PC-9 (cell line): ENCODE results near the gene LHX6. TPM values are rescaled to one million over a fixed set of nuclear protein-coding genes. Genes with fewer than 3 reads are reported as not detected.

Experiments
- BruUV-seq: library from RNA; stranded (reverse); fragments of 400-500 nt; replicated peaks from 2 replicates; lab custom pipeline; 2021; lab: Mats Ljungman, UMichigan
- CTCF ChIA-PET: fragments of 300-600 bp; sonication (Branson Sonifier 250); formaldehyde crosslinking; loops from one replicate; lab custom pipeline; 2022; ENCODE audit warnings: antibody characterized with exemption; lab: Charles Lee
- POLR2A ChIA-PET: fragments of 300-600 bp; sonication (Branson Sonifier 250); formaldehyde crosslinking; loops from one replicate; lab custom pipeline; 2022; ENCODE audit warnings: antibody characterized with exemption; ENCODE audit not compliant: unreplicated experiment; lab: Charles Lee
- DNase-seq, 2 experiments: peaks; one replicate each; pipeline versions ENCODE4 v3.0.0 to v3.0.0-alpha.2; 2015 to 2022; ENCODE audit warnings: mixed read lengths in 1 of 2
- H2AFZ ChIP-seq: fragments of 200-600 bp; sonication (generic); 2 replicates; pipeline ENCODE4 v1.8.1; 2017; ENCODE audit warnings: antibody characterized with exemption
- H3F3A ChIP-seq: fragments of 200-600 bp; sonication (generic); 2 replicates; pipeline ENCODE4 v1.8.1; 2017; ENCODE audit warnings: antibody characterized with exemption, mild to moderate bottlenecking, low read depth; ENCODE audit not compliant: insufficient read depth
- H3K27ac ChIP-seq: fragments of 200-600 bp; sonication (generic); 2 replicates; pipeline ENCODE4 v1.6.1; 2016; ENCODE audit warnings: mixed run types
- H3K27me3 ChIP-seq: fragments of 200-600 bp; sonication (generic); 2 replicates; pipeline ENCODE4 v1.6.1; 2016; ENCODE audit warnings: low read depth, mixed run types; ENCODE audit not compliant: insufficient read depth
- H3K36me3 ChIP-seq: fragments of 200-600 bp; sonication (generic); 2 replicates; pipeline ENCODE4 v1.6.1; 2016; ENCODE audit warnings: low read depth, mixed run types
- H3K4me1 ChIP-seq: fragments of 200-600 bp; sonication (generic); replicated peaks from 2 replicates; pipeline ENCODE4 v1.6.1; 2016; ENCODE audit warnings: mixed run types; ENCODE audit not compliant: insufficient read depth
- H3K4me2 ChIP-seq: fragments of 200-600 bp; sonication (generic); 2 replicates; pipeline ENCODE4 v1.6.1; 2017; ENCODE audit warnings: mixed run types
- H3K4me3 ChIP-seq: fragments of 200-600 bp; sonication (generic); 2 replicates; pipeline ENCODE4 v1.6.1; 2016; ENCODE audit warnings: mixed run types
- H3K79me2 ChIP-seq: fragments of 200-600 bp; sonication (generic); 2 replicates; pipeline ENCODE4 v1.6.1; 2017; ENCODE audit warnings: low read depth, mixed run types
- H3K9me2 ChIP-seq: fragments of 200-600 bp; sonication (generic); 2 replicates; pipeline ENCODE4 v1.8.1; 2017; ENCODE audit warnings: mild to moderate bottlenecking; ENCODE audit not compliant: insufficient read depth
- H3K9me3 ChIP-seq: fragments of 200-600 bp; sonication (generic); 2 replicates; pipeline ENCODE4 v1.8.1; 2016; ENCODE audit warnings: low read depth; ENCODE audit not compliant: insufficient read depth
- H4K20me1 ChIP-seq: fragments of 200-600 bp; sonication (generic); 2 replicates; pipeline ENCODE4 v1.8.1; 2017; ENCODE audit not compliant: insufficient read depth
- EZH2 ChIP-seq: fragments of 200-600 bp; sonication (generic); IDR thresholded peaks from 2 replicates; pipeline ENCODE4 v1.8.0; 2017; ENCODE audit warnings: antibody characterized with exemption, low read depth
- intact Hi-C: fragments of 100-400 bp; cut with micrococcal nuclease; formaldehyde crosslinking; loops from one replicate; pipeline ENCODE4 v1.10.0; 2022; ENCODE audit not compliant: unreplicated experiment
- total RNA-seq: library from RNA; stranded (reverse); gene quantifications from 2 replicates; pipeline ENCODE4 v1.2.3, GENCODE V29; 2021
- TF ChIP-seq, protein P1 (sequence below): fragments of 200-600 bp; sonication (generic); conservative IDR thresholded peaks from 2 replicates; pipeline ENCODE4 v1.6.1; 2017; ENCODE audit warnings: mixed run types, antibody characterized with exemption, mild to moderate bottlenecking, moderate library complexity

Gene LHX6
- total RNA-seq, 1 experiment from 2014 or later = not detected

DNA sequence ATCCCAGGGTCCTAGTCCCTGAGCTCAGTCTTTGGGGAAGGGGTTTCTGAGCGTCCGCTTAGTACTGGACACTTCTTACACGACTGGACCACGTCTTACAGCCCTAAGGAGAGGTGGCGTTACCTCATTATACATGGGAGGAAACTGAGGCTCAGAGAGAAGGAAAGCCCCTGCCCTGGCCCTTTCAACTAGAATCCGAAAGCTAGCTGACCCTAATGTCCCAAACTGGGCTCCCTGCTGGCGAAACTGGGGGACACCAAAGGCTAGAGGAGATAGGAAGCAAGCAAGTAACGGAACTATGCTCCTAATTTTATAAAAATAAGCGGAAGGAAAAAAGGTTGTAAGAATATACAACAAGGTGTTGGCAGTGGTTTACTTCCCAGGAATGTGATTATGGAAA, 14.2 kb downstream of the LHX6 start:
- Histone ChIP-seq H3K27ac (no peak overlapping the region), H3K27me3 (peaks cover 15% of the 10 kb centered on the region)
- POLR2A ChIA-PET = no interaction called here

DNA sequence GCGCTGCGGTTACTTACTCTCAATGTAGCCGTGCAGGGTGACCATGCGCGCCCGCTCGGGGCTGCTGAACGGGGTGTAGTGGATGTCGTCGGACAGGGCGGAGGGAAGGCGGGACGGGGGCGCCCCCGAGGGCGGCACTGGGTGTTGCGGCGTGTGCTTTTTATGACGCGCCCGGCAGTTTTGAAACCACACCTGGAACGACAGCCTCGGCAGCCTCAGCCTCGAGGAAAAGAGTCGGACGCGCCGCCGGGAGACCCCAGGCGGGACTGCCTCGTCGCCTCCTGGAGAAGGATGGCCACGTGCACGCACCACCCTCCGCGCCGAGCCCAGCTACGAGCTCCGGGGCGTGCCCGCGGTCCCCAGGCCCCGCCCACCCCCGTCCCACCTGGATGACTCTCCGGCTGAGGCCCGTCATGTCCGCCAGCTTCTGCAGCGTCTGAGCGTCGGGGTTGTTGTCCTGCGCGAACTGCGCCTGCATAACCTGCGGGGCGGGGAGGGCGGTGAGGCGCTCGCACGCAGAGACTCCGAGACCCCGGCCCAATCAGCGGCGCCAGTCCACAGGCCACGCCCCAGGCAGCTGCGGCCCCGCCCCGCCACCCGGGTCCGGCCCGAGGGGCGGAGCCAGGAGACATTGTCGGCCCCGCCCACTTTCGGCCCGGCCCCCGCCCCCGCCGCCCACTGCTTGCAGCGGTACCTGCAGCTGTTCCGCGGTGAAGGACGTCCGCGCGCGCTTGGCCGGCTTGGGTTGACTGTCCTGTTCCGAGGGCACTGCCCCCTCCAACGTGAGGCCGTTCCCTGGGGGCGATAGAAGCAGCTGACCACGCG, 15.0 kb downstream of the LHX6 start:
- peak overlapping the region; percentile 11; the same call in 1 of the 2 replicates for H3K4me3 ChIP-seq
- DNase-seq = peak in 1 of 2 experiments; percentile 53
- no peak overlapping the region for H2AFZ ChIP-seq
- no peak overlapping the region for H3K27ac ChIP-seq
- no peaks in the 10 kb centered on the region for H3K9me3 ChIP-seq
- no peaks in the 10 kb centered on the region for H3K79me2 ChIP-seq
- BruUV-seq = no TSS peak
- no peaks in the 10 kb centered on the region for H3K36me3 ChIP-seq
- H3K9me2 ChIP-seq = no peaks in the 10 kb centered on the region
- peaks cover 7% of the 10 kb centered on the region; the same call in 1 of the 2 replicates for H3F3A ChIP-seq
- H3K4me1 ChIP-seq = no peaks in the 10 kb centered on the region
- H4K20me1 ChIP-seq = no peaks in the 10 kb centered on the region
- TF ChIP-seq, protein P1, sequence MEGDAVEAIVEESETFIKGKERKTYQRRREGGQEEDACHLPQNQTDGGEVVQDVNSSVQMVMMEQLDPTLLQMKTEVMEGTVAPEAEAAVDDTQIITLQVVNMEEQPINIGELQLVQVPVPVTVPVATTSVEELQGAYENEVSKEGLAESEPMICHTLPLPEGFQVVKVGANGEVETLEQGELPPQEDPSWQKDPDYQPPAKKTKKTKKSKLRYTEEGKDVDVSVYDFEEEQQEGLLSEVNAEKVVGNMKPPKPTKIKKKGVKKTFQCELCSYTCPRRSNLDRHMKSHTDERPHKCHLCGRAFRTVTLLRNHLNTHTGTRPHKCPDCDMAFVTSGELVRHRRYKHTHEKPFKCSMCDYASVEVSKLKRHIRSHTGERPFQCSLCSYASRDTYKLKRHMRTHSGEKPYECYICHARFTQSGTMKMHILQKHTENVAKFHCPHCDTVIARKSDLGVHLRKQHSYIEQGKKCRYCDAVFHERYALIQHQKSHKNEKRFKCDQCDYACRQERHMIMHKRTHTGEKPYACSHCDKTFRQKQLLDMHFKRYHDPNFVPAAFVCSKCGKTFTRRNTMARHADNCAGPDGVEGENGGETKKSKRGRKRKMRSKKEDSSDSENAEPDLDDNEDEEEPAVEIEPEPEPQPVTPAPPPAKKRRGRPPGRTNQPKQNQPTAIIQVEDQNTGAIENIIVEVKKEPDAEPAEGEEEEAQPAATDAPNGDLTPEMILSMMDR = no peak
- no peak for TF ChIP-seq EZH2
- POLR2A ChIA-PET = interaction anchor here (0.7 kb wide), 1 partner anchor 81 kb away, joined by 5 read pairs; no protein-coding TSS in a partner anchor
- peaks cover 15% of the 10 kb centered on the region for H3K27me3 ChIP-seq
- intact Hi-C loops = no loop called here
- H3K4me2 ChIP-seq = peak overlapping the region; percentile 38
- CTCF ChIA-PET = interaction anchor here (0.6 kb wide), 1 partner anchor 595 kb away, joined by 3 read pairs; no protein-coding TSS in a partner anchor

More for the DNA sequence above, 14.2 kb downstream of the LHX6 start:
- H3K9me2 ChIP-seq = no peaks in the 10 kb centered on the region
- no peak overlapping the region for H3K4me3 ChIP-seq
- TF ChIP-seq, protein P1 = no peak
- no peak for TF ChIP-seq EZH2
- H3K9me3 ChIP-seq = no peaks in the 10 kb centered on the region
- H3K4me1 ChIP-seq = no peaks in the 10 kb centered on the region
- DNase-seq = no peak
- no peaks in the 10 kb centered on the region for H3K79me2 ChIP-seq
- no peaks in the 10 kb centered on the region for H3K36me3 ChIP-seq
- no peak overlapping the region; the same call in 1 of the 2 replicates for H3K4me2 ChIP-seq
- peaks cover 7% of the 10 kb centered on the region; the same call in 1 of the 2 replicates for H3F3A ChIP-seq
- H4K20me1 ChIP-seq = no peaks in the 10 kb centered on the region
- H2AFZ ChIP-seq = no peak overlapping the region
- CTCF ChIA-PET = interaction anchor here (0.6 kb wide), 1 partner anchor 595 kb away, joined by 3 read pairs; no protein-coding TSS in a partner anchor
- BruUV-seq = no TSS peak
- intact Hi-C loops = no loop called here

DNA sequence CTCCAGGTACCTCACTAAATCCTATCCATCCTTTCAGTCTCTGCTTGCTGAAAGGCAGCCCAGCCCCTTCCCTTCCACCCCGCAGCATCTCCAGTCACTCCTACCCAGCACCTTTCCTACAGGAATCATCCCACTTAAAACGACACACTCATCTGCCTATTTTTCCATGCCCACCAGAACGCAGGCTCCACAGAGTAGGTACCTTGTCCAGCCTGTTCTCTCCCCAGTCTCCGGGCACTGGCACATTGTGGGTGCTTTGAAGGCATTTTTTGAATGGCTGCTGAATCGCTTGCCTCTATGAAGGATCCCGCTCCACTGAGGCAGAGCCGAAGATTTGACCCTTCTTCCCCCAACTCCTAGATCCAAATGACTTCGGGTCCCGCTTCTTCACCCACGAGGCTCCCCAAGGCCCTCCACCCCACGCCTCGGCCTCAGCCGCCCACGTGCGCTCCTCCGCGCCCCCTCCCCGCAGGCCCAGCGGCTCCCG, 15.6 kb downstream of the LHX6 start:
- ChIA-PET POLR2A (no interaction called here), CTCF (no interaction called here)
- peaks cover 19% of the 10 kb centered on the region for H3K27me3 ChIP-seq
- no peak for DNase-seq
- no peaks in the 10 kb centered on the region for H3K36me3 ChIP-seq
- H2AFZ ChIP-seq = no peak overlapping the region
- H4K20me1 ChIP-seq = no peaks in the 10 kb centered on the region
- TF ChIP-seq EZH2 = no peak
- TF ChIP-seq, protein P1 = no peak
- no peaks in the 10 kb centered on the region for H3K4me1 ChIP-seq
- H3K79me2 ChIP-seq = no peaks in the 10 kb centered on the region
- no TSS peak for BruUV-seq
- H3K4me2 ChIP-seq = peak overlapping the region; percentile 38
- H3K4me3 ChIP-seq = no peak overlapping the region
- H3K27ac ChIP-seq = no peak overlapping the region
- H3K9me2 ChIP-seq = no peaks in the 10 kb centered on the region
- intact Hi-C loops = no loop called here
- peaks cover 7% of the 10 kb centered on the region; the same call in 1 of the 2 replicates for H3F3A ChIP-seq
- no peaks in the 10 kb centered on the region for H3K9me3 ChIP-seq
